Measurements from ENCODE around the gene KIF3C.
A peak's percentile ranks its signal among the peaks of the same experiment; 100 is the strongest.
"Not testable (repeated sequence)": the region's sequence is repeated elsewhere in the genome, so short reads cannot be mapped to it uniquely, and the experiment has no call there.

KIF3C gene

DNA sequence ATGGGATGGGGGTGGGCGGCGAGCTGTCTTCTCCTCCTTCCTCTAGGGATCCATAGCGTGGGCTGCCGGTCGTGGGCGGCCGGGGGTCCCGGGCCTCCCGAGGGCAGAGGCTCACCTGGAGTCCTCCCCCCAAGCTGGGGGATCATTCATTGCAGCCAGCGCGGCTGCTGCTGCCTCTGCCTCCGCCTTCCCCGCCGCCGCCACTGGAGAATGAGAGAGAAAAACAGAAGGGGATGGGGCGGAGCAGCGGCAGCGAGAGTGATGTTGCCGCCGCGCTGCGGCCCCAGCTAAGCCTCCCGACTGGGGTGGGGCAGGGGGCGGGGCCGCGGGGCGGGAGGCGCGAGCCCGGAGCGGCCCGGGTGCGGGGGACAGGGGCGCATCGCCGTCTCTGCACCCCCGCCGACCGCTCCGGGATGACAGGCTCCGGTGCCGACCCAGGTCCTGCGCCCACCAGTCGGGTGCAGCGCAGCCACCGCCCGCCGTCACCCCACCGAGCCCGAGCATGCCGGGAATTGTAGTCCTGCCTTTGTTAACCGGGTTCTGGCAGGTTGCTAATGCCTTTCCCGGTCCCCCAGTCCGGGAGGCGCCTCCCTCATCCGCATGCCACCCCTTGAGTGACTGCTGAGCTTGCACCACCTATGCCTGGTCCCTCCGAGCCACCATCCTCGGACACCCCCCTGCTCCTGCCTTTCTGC, at the start of gene KIF3C:
Gene KIF3C (minus strand): TSS at position 225 of the 695 bp plus-strand sequence. CDS start 580 bp downstream, outside the sequence.
- DNase-seq = peak; percentile 62 to 67

DNA sequence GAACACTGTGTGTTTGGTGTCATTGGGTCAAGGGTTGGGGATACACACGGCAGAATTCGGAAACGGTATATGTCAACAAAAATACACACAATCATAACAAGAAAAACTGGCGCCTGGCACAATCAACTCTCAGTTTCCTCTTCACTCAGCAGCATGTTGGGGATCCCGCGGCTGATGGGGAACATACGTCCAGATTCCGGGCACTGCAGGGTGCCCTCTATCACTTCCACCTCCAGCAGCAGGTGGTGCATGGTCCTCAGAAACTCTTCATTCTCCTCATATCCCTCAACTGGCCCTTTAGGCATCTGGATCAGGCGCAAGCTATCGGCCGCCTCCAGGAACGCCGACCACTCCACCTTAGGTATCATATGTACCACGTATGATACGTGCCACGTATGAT, 45.8 kb upstream of the KIF3C start:
- not testable (repeated sequence) for DNase-seq

DNA sequence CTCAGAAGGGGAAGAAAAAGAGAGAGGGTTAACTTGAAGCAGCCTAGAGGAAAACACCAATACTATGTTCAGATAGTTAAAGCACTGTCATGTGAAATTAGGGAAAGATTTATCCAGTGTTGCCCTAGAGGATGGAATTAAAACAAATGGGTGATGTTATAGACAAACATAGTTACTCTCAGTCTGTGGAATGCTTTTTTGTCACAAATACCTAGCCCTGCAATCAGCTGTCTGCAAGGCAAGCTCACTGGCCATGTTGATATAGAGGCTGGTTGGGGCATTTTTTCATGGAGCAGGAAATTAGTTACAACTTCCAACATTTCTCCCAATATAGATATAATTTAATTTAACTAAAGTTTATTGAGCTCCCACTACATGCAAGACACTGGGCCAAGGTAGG, 43.2 kb upstream of the KIF3C start:
- DNase-seq = no peak

DNA sequence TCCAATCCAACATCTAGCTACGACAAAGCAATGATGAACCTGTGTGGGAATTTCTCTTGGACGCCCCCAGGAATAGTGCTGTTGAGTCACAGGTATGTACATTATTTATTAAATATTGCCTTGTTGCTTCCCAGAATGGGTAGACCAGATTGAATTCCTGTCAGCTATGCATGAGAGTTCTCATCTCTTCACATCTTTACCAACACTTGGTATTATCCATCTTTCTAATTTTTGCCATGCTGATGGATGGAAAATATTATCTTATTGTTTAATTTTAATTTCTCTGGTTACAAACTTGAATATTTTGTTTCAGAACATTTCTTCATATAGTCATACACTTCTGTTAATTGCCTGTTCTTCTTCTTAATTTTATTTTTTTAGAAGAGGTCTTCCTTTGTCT, 42.0 kb upstream of the KIF3C start:
- DNase-seq = no peak

DNA sequence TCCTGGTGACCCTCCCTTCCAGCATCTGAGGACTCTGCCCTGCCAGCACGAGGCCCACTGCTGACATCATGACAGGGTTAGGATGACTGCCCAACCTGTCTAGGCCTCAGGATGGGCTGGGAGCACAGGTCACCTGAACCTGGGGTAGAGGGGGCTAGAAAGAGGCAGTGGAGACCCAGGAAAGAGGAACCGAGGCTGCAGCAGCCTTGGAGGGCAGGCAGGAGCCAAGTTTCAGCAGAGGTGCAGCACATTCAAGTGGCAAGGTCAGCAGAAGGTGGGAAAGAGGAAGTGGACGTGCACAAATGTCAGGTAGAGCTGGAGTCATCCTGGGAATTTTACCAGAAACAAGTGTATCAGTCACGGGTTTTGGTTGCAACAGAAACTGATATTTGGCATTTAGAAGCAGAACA, 37.9 kb upstream of the KIF3C start:
- DNase-seq = no peak

DNA sequence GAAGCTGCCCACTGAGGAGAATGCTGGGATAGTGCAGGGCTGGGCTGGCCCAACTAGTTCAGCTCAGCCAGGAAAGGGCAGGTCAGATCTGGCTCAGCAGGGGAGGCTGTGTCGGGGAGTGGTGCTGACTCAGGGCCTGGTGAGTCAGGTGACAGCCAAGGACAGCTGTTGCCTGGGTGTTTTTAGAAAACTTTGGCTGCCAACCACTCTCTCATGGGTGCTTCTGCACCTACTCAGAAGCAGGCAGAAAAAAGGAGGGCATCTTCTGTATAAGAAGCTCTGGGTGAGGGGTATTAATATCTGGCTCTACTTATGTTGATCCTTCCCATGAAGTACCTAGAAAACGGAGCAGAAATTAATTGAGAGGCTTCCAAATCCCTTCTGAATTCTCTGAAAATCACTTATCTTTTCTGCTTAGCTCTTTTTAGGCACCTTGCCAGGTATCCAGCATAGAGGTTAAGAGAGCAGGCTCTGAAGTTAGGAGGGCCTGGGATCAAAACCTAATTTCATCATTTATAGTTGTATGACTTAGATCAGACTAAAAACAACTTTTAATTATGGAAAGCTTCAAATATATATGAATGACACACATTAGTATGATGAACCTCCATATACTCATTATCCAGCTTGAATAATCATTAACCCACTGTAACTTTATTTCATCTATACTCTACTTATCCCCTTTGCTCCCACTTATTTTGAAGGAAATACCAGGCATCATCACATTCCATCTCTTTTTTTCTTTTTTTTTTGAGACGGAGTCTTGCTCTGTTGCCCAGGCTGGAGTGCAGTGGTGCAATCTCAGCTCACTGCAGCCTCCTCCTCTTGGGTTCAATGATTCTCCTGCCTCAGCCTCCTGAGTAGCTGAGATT, 36.1 kb upstream of the KIF3C start:
- peak; percentile 17 to 25 for DNase-seq

DNA sequence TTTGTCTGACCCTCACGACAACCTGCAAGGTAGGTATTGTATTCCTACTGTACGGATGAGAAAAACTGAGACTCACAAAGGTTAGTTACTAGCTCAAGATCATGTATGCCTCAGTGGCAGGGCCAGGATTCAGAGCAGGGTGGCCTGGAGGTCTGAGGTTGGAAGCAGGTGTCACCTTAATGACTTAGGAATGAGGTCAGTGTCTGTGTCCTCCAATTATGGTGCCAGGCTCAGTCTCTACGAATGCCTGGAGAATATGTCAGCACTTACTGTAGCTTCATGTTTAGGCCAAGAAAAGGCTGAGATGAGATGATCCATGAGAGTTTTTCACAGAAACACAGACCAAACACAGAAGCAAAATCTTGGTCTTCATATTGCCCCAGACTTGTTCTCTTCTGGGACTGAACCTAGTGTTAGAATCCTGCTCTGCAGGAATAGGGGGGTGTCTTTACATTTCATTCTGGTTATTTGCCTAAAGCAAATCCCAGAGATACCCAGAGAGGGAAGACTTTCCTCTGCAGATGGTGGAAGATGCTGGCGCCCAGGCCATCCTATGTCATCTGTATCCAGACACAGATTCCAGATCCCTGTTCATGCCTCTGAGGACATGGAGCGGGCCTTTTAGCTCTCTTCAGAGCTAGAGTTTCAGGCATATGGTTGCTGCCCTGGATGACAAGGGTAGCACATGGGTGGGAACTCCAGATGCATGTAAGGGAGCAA, 35.3 kb upstream of the KIF3C start:
- DNase-seq = no peak

DNA sequence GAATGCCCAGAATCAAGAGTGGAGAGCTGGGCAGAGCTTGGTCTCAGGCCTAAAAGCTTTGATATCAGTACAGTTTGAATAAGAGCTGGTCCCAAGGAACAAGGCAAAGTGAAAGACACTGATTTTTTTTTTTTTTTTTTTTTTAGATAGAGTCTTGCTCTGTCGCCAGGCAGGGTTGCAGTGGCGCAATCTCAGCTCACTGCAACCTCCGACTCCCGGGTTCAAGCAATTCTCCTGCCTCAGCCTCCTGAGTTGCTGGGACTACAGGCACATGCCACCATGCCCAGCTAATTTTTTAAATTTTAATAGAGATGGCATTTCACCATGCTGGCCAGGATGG, 34.4 kb upstream of the KIF3C start:
- not testable (repeated sequence) for DNase-seq

DNA sequence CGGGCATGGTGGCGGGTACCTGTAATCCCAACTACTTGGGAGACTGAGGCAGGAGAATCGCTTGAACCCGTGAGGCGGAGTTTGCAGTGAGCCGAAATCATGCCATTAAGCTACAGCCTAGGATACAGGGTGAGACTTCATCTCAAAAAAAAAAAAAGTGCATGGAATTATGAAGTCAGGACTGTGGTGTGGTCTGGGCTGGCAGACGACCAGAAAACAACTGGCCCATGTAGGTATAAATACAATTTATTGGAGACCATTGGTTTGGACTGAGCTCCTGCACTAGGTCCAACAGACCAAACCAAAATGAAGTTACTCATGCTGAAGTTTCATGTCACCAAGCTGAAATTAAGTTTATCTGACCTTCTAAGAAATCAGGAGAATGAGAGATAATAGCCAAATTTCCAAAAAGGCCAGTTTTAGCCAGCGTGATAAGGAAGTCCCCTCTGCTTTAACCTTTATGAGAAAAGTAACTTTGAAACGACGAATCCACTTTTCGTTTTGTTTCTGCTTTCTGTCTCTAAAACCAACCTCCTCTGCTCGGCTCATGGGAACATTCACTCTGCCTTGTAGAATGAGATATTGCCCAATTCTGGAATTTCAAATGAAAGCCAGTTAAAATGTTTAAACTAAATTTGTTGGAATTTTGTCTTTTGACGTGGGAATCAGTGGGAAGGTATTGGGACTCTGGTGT, 33.9 kb upstream of the KIF3C start:
- no peak for DNase-seq

DNA sequence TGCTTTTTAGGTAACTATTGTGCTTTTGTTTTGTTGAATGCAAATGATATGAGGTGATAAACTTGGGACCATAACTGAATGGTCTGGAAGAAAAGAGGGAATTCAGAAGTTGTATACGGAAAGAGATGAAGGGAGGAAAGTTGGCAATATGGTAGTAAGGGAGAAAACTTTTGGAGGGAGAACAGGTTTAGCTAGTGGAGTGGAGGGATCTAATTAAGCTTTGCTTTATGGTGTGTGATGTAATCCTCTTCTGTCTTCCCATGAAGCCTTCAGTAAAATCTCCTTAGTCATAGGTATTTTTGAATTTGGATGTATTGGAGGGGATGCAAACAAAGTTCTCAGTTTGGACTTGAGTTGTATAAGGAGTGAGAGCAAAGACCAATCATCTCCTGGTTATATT, 31.4 kb upstream of the KIF3C start:
- DNase-seq = no peak

DNA sequence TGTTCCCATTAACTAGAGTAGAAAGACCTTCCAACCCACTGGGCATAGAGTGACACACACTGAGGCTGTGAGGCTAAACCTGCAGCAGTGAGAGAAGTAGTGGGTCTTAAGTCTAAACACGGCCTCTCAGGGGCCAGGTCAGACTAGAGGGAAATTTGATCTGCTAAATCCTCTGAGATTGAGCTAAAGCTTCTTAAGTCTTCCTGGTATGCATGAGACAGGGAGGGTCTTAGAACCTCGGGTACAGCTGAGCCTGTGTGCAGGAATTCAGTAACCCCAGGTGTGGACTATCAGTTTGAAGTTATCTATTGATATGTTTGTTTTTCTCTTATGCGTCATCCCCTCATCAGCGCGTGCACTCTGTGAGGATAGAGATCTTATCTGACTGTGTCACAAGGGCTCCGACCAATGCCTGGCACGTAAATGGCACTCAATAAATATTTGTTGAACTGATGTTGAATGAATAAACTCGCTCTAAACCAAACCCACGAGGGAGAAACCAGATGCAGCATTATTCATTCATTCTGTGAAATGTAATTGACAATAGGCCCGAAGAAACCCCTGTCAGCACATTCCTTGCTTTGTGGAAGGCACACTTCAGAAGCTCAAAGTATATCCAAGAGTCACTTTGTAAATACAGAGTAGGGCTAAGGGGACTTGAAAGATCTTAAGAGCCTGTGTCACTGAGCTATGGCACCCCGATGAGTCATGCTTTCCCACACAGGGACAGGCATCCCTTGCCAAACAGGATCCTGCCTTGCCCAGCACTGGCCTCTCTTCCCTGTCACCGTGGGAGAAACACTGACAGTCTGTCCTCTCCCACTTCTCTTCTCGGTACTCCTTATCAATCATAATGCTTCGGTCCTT, 29.9 kb upstream of the KIF3C start:
- DNase-seq = no peak

DNA sequence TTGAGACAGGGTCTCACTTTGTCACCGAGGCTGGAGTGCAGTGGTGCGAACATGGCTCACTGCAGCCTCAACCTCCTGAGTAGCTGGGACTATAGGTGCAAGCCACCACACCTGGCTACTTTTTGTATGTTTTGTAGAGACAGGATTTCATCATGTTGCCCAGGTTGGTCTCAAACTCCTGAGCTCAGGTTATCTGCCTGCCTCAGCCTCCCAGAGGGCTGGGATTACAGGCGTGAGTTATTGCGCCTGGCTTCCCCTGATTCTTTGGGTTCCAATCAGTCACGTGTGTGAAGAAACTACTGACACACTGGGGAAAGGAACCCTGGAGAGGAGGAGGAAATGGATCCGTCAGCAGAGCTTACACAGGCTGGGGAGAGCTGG, 29.3 kb upstream of the KIF3C start:
- no peak for DNase-seq

DNA sequence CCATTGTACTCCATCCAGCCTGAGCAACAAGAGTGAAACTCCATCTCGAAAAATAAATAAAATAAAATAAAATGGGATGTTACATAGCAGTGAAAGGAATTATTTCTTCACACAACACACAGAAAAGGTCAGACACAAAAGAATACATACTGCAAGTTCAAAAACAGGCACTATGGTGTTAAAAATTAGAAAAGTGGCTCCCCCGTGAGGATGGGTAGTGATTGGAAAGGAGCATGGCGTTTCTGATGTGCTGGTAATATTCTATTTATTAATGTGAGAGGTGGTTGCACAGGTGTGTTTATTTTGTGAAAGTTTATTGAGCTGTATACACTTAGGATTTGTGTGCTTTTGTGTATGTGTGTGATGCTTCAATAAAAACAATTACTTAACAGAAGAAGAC, 28.6 kb upstream of the KIF3C start:
- no peak for DNase-seq

DNA sequence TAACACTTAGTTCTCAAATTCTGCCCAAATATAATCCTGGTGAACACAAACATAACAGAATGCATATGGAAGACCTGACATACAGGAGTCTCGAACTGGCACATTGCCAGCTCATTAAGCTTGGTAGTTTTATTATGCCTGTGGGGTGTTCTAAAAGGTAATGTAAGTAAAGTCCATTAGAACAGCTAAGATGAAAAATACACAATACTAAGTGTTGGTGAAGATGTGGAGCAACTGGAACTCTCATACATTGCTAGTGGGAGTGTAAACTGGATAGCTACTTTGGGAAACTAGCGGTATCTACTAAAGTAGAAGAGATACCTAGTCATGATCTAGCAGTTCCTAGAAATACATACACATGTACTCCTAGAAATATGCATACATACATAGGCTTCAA, 27.3 kb upstream of the KIF3C start:
- no peak for DNase-seq

DNA sequence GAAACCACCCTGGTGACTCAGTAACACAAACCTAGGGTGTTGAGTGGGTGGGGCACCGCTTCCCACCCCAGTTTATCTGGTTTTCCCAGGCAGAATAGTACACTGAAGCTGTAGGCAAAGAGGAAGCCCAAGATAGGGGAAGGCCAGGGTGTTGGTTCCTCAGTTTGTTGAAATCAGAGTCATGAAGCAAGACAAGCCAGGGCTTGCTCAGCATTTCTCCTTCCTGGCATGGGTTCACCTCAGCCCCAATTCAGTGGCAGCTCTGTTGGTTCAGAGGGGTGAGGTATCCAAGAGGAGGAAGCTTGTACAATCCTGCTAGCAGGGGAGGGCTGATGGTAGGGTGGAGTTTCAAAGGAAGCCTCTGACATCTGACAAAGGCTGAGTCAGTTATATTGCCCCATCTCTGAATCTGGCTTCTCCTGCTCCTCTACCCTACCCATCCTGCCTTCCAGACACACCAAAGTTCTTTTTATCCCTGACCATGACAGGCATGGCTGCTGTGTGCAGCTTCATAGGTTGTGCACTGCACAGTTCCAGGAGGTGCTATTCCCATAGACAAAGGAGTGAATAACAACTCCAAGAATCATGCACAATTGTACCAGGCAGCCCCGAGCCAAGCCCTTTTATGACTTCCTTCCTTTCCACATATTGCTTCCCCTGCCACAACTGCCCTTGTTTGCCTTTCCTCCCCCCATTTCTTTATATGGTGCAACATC, 26.7 kb upstream of the KIF3C start:
- DNase-seq = no peak

DNA sequence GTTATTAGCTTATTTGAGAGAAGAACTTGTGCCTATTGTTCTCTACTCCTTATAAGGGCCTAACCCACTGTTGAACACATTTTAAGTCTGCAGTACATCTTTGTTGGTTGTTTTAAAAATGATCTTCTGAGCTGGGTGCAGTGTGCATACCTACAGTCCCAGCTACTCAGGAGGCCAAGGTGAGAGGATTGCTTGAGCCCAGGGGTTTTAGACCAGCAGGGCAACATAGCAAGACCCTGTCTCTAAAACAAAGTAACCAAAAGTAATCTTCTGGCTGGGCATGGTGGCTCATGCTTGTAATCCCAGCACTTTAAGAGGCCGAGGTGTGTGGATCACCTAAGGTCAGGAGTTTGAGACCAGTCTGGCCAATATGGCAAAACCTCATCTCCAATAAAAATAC, 25.8 kb upstream of the KIF3C start:
- DNase-seq = no peak

DNA sequence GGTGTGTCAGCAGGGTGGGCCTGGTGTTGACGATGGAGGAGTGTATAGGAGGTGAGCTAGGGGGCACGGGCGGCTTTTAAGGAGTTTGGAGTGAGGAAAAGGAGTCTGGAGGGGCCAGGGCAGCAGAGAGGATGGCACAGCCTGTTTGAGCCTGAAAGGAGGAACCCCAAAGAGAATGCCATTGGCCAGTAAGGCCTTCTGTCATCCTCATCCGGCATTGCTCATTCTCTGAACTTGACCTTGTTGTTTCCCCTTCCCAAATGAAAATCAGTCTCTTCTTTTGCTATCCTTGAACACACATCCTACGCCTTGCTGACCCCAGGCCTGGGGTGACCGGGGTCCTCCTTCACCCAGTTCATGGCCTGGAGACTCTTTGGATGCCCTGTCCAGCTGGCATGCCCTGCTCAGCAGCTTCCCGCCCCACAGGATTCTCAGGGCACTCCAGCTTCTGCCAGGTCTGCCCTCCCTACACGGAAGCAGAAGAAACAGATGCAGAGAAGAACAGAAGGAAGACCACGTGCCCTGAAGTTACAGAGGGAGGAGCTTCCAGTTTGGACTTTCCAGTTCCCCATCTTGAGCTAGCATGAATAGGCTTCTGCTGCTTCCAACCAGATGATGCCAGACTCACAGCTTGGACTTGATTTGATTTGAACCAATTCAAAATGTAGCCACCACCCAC, 20.5 kb upstream of the KIF3C start:
- DNase-seq = no peak

DNA sequence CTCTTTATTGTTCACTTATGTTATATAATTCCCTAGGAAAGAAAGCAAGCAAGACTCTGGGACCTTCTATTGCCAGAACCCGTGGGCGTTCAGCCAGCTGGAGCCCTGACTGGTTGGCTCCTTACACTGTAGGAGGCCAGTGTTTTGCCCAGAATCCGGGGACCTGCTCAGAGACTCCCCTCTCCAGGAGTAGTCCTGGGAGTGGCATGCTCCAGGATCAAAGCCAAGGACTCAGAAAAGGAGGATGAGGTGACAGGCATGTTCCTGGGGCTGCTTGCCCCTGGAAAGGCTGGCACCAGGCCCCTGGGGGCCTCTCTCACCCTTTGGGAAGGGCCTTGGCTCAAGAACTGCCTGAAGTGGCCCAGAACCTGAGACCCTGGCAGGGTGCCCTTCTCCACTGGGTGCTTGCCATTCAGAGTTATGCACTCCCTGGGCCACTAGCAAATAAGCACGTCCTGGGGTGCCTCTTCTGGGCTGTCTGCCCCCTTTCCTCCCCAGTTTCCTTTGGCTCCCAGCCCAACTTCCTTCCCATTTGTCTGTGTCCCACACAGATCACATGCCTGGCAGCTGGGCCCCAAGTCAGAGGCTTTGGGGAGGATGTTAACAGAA, 19.6 kb upstream of the KIF3C start:
- DNase-seq = no peak

DNA sequence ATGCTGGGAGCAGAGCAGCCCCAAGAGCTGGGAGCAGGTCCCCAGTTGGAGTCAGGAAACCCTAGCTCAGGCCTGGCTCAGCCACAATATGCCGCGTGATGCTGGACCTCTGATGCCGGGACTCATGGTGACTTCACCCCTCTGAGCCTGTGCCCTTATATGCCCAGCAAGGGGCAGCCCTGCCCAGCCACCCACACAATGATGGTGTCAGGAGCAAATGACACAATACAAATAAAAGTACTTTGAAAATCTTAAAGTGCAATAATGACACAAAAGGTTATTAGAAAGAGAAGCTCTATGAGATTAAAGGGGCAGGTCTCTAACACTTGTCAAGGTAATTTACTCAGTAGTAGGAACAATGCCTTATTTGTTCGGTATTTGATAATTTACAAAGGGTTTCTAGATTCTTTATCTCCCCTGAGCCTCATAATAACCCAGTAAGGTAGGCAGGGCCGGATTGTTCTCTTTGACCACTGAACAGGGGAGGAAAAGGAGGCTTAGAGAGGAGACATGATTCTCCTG, 18.3 kb upstream of the KIF3C start:
- DNase-seq = no peak

DNA sequence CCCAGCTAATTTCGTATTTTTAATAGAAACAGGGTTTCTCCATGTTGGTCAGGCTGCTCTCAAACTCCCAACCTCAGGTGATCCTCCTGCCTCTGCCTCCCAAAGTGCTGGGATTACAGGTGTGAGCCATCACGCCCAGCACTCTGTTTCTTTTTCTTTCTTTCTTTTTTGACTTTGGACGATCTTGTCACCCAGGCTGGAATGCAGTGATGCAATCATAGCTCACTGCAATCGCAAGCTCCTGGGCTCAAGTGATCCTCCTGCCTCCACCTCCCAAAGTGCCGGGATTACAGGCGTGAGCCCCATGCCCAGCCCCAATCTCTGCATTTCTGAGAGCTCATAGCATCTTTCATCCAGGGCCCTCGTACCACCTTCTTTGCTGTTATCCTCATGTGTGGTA, 17.1 kb upstream of the KIF3C start:
- DNase-seq = not testable (repeated sequence)

Measured in stimulated activated CD4-positive, alpha-beta T cell treated with anti-CD3 and anti-CD28 coated beads, Interleukin-4, amount 100 ng/mL, for 4 hours (primary cell).